Measurements from ENCODE around the gene ZNF276. TPM values are rescaled to one million over a fixed set of nuclear protein-coding genes. Genes with fewer than 3 reads are reported as not detected.

ZNF276 gene
- total RNA-seq, 1 donor from 2014 or later: 34.4 TPM

GRCh38 chr16:89727406-89728120 is 6.2 kb downstream of the ZNF276 start:
- Mint-ChIP-seq H3K27me3 (ENCODE audit: low read depth) (no peaks in the 10 kb centered on the region), H3K27ac (no peak overlapping the region), H3K36me3 (ENCODE audit: low read depth) (peaks cover 60% of the 10 kb centered on the region)

GRCh38 chr16:89729293-89729692 is 8.0 kb downstream of the ZNF276 start:
- peaks cover 59% of the 10 kb centered on the region for H3K36me3 Mint-ChIP-seq (ENCODE audit: low read depth)
- H3K27me3 Mint-ChIP-seq (ENCODE audit: low read depth): no peaks in the 10 kb centered on the region
- H3K4me3 Mint-ChIP-seq (ENCODE audit: low read depth): no peak overlapping the region
- no peak for DNase-seq (ENCODE audit: low spot score)
- intact Hi-C loops (cut with micrococcal nuclease): no loop called here
- H3K27ac Mint-ChIP-seq: no peak overlapping the region
- no peaks in the 10 kb centered on the region for H3K9me3 Mint-ChIP-seq
- peaks cover 12% of the 10 kb centered on the region for H3K4me1 Mint-ChIP-seq (ENCODE audit: low read depth)

More at GRCh38 chr16:89727406-89728120, 6.2 kb downstream of the ZNF276 start:
- Mint-ChIP-seq H3K4me3 (ENCODE audit: low read depth) (no peak overlapping the region), H3K9me3 (no peaks in the 10 kb centered on the region), H3K4me1 (ENCODE audit: low read depth) (peaks cover 25% of the 10 kb centered on the region)
- DNase-seq (ENCODE audit: low spot score): no peak
- intact Hi-C loops (cut with micrococcal nuclease): no loop called here

GRCh38 chr16:89729863-89730593 is 8.7 kb downstream of the ZNF276 start:
- no peaks in the 10 kb centered on the region for H3K9me3 Mint-ChIP-seq
- H3K4me3 Mint-ChIP-seq (ENCODE audit: low read depth): no peak overlapping the region
- peaks cover 66% of the 10 kb centered on the region for H3K36me3 Mint-ChIP-seq (ENCODE audit: low read depth)
- intact Hi-C loops (cut with micrococcal nuclease): no loop called here
- H3K27ac Mint-ChIP-seq: no peak overlapping the region
- peaks cover 9% of the 10 kb centered on the region for H3K4me1 Mint-ChIP-seq (ENCODE audit: low read depth)
- H3K27me3 Mint-ChIP-seq (ENCODE audit: low read depth): no peaks in the 10 kb centered on the region
- no peak for DNase-seq (ENCODE audit: low spot score)

GRCh38 chr16:89730610-89731234 is 9.4 kb downstream of the ZNF276 start:
- peaks cover 73% of the 10 kb centered on the region for H3K36me3 Mint-ChIP-seq (ENCODE audit: low read depth)
- intact Hi-C loops (cut with micrococcal nuclease): no loop called here
- H3K4me3 Mint-ChIP-seq (ENCODE audit: low read depth): no peak overlapping the region
- no peak for DNase-seq (ENCODE audit: low spot score)
- peaks cover 11% of the 10 kb centered on the region for H3K4me1 Mint-ChIP-seq (ENCODE audit: low read depth)
- no peaks in the 10 kb centered on the region for H3K9me3 Mint-ChIP-seq
- no peak overlapping the region for H3K27ac Mint-ChIP-seq
- H3K27me3 Mint-ChIP-seq (ENCODE audit: low read depth): no peaks in the 10 kb centered on the region

GRCh38 chr16:89732142-89732917 is 11.0 kb downstream of the ZNF276 start:
- no peaks in the 10 kb centered on the region for H3K27me3 Mint-ChIP-seq (ENCODE audit: low read depth)
- H3K27ac Mint-ChIP-seq: no peak overlapping the region
- H3K4me3 Mint-ChIP-seq (ENCODE audit: low read depth): no peak overlapping the region
- peaks cover 81% of the 10 kb centered on the region for H3K36me3 Mint-ChIP-seq (ENCODE audit: low read depth)
- H3K4me1 Mint-ChIP-seq (ENCODE audit: low read depth): peaks cover 13% of the 10 kb centered on the region
- no peak for DNase-seq (ENCODE audit: low spot score)
- no peaks in the 10 kb centered on the region for H3K9me3 Mint-ChIP-seq
- intact Hi-C loops (cut with micrococcal nuclease): no loop called here

GRCh38 chr16:89732918-89733242 is 11.5 kb downstream of the ZNF276 start:
- H3K36me3 Mint-ChIP-seq (ENCODE audit: low read depth): peaks cover 81% of the 10 kb centered on the region
- H3K27ac Mint-ChIP-seq: no peak overlapping the region
- no peaks in the 10 kb centered on the region for H3K27me3 Mint-ChIP-seq (ENCODE audit: low read depth)
- H3K9me3 Mint-ChIP-seq: no peaks in the 10 kb centered on the region
- intact Hi-C loops (cut with micrococcal nuclease): no loop called here
- DNase-seq (ENCODE audit: low spot score): no peak
- no peak overlapping the region for H3K4me3 Mint-ChIP-seq (ENCODE audit: low read depth)
- peaks cover 19% of the 10 kb centered on the region for H3K4me1 Mint-ChIP-seq (ENCODE audit: low read depth)

GRCh38 chr16:89733322-89733721 is 12.0 kb downstream of the ZNF276 start:
- Mint-ChIP-seq H3K27me3 (ENCODE audit: low read depth) (no peaks in the 10 kb centered on the region), H3K9me3 (no peaks in the 10 kb centered on the region), H3K36me3 (ENCODE audit: low read depth) (peaks cover 84% of the 10 kb centered on the region), H3K4me3 (ENCODE audit: low read depth) (no peak overlapping the region), H3K4me1 (ENCODE audit: low read depth) (peaks cover 20% of the 10 kb centered on the region), H3K27ac (no peak overlapping the region)
- intact Hi-C loops (cut with micrococcal nuclease): no loop called here
- DNase-seq (ENCODE audit: low spot score): no peak

- H3K9me3 Mint-ChIP-seq: no peaks in the 10 kb centered on the region
- no peak overlapping the region for H3K27ac Mint-ChIP-seq
- peaks cover 87% of the 10 kb centered on the region for H3K36me3 Mint-ChIP-seq (ENCODE audit: low read depth)
- intact Hi-C loops (cut with micrococcal nuclease): no loop called here
- peaks cover 20% of the 10 kb centered on the region for H3K4me1 Mint-ChIP-seq (ENCODE audit: low read depth)
- no peaks in the 10 kb centered on the region for H3K27me3 Mint-ChIP-seq (ENCODE audit: low read depth)
- no peak overlapping the region for H3K4me3 Mint-ChIP-seq (ENCODE audit: low read depth)
- DNase-seq (ENCODE audit: low spot score): no peak
These were observed 12.5 kb downstream of the ZNF276 start for GRCh38 chr16:89733792-89734191.

- H3K9me3 Mint-ChIP-seq: no peaks in the 10 kb centered on the region
- intact Hi-C loops (cut with micrococcal nuclease): loop anchor here (2.0 kb wide), 1 partner anchor 16 kb away; the partner anchor contains the start of genes VPS9D1 and ZNF276
- H3K4me3 Mint-ChIP-seq (ENCODE audit: low read depth): no peak overlapping the region
- peak overlapping the region; percentile 58 for H3K27ac Mint-ChIP-seq
- peaks cover 18% of the 10 kb centered on the region for H3K4me1 Mint-ChIP-seq (ENCODE audit: low read depth)
- no peaks in the 10 kb centered on the region for H3K27me3 Mint-ChIP-seq (ENCODE audit: low read depth)
- DNase-seq (ENCODE audit: low spot score): no peak
- peaks cover 91% of the 10 kb centered on the region for H3K36me3 Mint-ChIP-seq (ENCODE audit: low read depth)
These were observed 15.2 kb downstream of the ZNF276 start for GRCh38 chr16:89736554-89736953.

- intact Hi-C loops (cut with micrococcal nuclease): loop anchor here (2.0 kb wide), 1 partner anchor 17 kb away; the partner anchor contains the start of genes VPS9D1 and ZNF276
- DNase-seq (ENCODE audit: low spot score): peak; percentile 64
- Mint-ChIP-seq H3K4me3 (ENCODE audit: low read depth) (no peak overlapping the region), H3K27me3 (ENCODE audit: low read depth) (no peaks in the 10 kb centered on the region), H3K27ac (peak overlapping the region; percentile 19), H3K36me3 (ENCODE audit: low read depth) (peaks cover 84% of the 10 kb centered on the region), H3K4me1 (ENCODE audit: low read depth) (peaks cover 15% of the 10 kb centered on the region), H3K9me3 (no peaks in the 10 kb centered on the region)
These were observed 16.2 kb downstream of the ZNF276 start for GRCh38 chr16:89737341-89738071.

- Mint-ChIP-seq H3K9me3 (no peaks in the 10 kb centered on the region), H3K4me3 (ENCODE audit: low read depth) (no peak overlapping the region), H3K4me1 (ENCODE audit: low read depth) (peaks cover 15% of the 10 kb centered on the region), H3K27ac (peak overlapping the region; percentile 19), H3K36me3 (ENCODE audit: low read depth) (peaks cover 84% of the 10 kb centered on the region), H3K27me3 (ENCODE audit: low read depth) (no peaks in the 10 kb centered on the region)
- intact Hi-C loops (cut with micrococcal nuclease): no loop called here
- DNase-seq (ENCODE audit: low spot score): no peak
These were observed 16.7 kb downstream of the ZNF276 start for GRCh38 chr16:89738072-89738377.
